HG02885 (cell line): ENCODE data around the gene KMO.

Experiments
- ATAC-seq: cut with Tn5 transposase; IDR thresholded peaks from one replicate; pipeline ENCODE4 v1.9.1; 2021; ENCODE audit warnings: mild to moderate bottlenecking; ENCODE audit not compliant: unreplicated experiment, poor library complexity

Gene KMO

GRCh38 chr1:241536304-241536703 lies 4.1 kb downstream of the KMO start:
- no peak for ATAC-seq

GRCh38 chr1:241536969-241537368 lies 4.8 kb downstream of the KMO start:
- no peak for ATAC-seq

- no peak for ATAC-seq
Measured at GRCh38 chr1:241542199-241542907, 10.2 kb downstream of the KMO start.

- ATAC-seq = no peak
Measured at GRCh38 chr1:241548008-241548407, 15.8 kb downstream of the KMO start.

GRCh38 chr1:241550318-241550717 lies 18.1 kb downstream of the KMO start:
- ATAC-seq = no peak

GRCh38 chr1:241551759-241552638 lies 19.8 kb downstream of the KMO start:
- ATAC-seq = peak; percentile 89

- ATAC-seq = no peak
Measured at GRCh38 chr1:241553886-241554592, 21.9 kb downstream of the KMO start.

GRCh38 chr1:241555526-241555925 lies 23.3 kb downstream of the KMO start:
- ATAC-seq = no peak

GRCh38 chr1:241557031-241557430 lies 24.9 kb downstream of the KMO start:
- no peak for ATAC-seq

- no peak for ATAC-seq
Measured at GRCh38 chr1:241557551-241558193, 25.5 kb downstream of the KMO start.

- ATAC-seq = no peak
Measured at GRCh38 chr1:241560146-241560848, 28.1 kb downstream of the KMO start.

GRCh38 chr1:241560849-241561187 lies 28.6 kb downstream of the KMO start:
- ATAC-seq = no peak

- ATAC-seq = no peak
Measured at GRCh38 chr1:241569848-241570247, 37.7 kb downstream of the KMO start.

- ATAC-seq = no peak
Measured at GRCh38 chr1:241574154-241574553, 42.0 kb downstream of the KMO start.

GRCh38 chr1:241579434-241579833 lies 47.3 kb downstream of the KMO start:
- no peak for ATAC-seq

- no peak for ATAC-seq
Measured at GRCh38 chr1:241582921-241583321, 50.7 kb downstream of the KMO start.

GRCh38 chr1:241586905-241587512 lies 54.8 kb downstream of the KMO start:
- no peak for ATAC-seq

GRCh38 chr1:241589521-241589920 lies 57.3 kb downstream of the KMO start:
- ATAC-seq = no peak

GRCh38 chr1:241590719-241591118 lies 58.5 kb downstream of the KMO start:
- no peak for ATAC-seq

GRCh38 chr1:241591317-241591716 lies 59.1 kb downstream of the KMO start:
- ATAC-seq = no peak
